ENCODE results near the gene MAP3K5.
"Not testable (repeated sequence)": the region's sequence is repeated elsewhere in the genome, so short reads cannot be mapped to it uniquely, and the experiment has no call there.

The MAP3K5 gene

GRCh38 chr6:136793363-136793762 is 1.1 kb upstream of the MAP3K5 start:
- DNase-seq (ENCODE audit: low spot score) = no peak

- DNase-seq (ENCODE audit: low spot score) = no peak
Observed at GRCh38 chr6:136792095-136792409, 225 bp downstream of the MAP3K5 start.

GRCh38 chr6:136791296-136792094 is 782 bp downstream of the MAP3K5 start:
- no peak for DNase-seq (ENCODE audit: low spot score)

GRCh38 chr6:136790411-136791295 is 1.6 kb downstream of the MAP3K5 start:
- DNase-seq (ENCODE audit: low spot score) = no peak

GRCh38 chr6:136789440-136789839 is 2.8 kb downstream of the MAP3K5 start:
- not testable (repeated sequence) for DNase-seq (ENCODE audit: low spot score)

GRCh38 chr6:136788069-136788902 is 4.0 kb downstream of the MAP3K5 start:
- no peak for DNase-seq (ENCODE audit: low spot score)

- DNase-seq (ENCODE audit: low spot score) = no peak
Observed at GRCh38 chr6:136787726-136788068, 4.6 kb downstream of the MAP3K5 start.

GRCh38 chr6:136786658-136787057 is 5.6 kb downstream of the MAP3K5 start:
- no peak for DNase-seq (ENCODE audit: low spot score)

GRCh38 chr6:136784910-136785746 is 7.1 kb downstream of the MAP3K5 start:
- DNase-seq (ENCODE audit: low spot score) = no peak

GRCh38 chr6:136784271-136784664 is 8.0 kb downstream of the MAP3K5 start:
- DNase-seq (ENCODE audit: low spot score) = no peak

- no peak for DNase-seq (ENCODE audit: low spot score)
Observed at GRCh38 chr6:136783495-136784270, 8.6 kb downstream of the MAP3K5 start.

- DNase-seq (ENCODE audit: low spot score) = no peak
Observed at GRCh38 chr6:136783021-136783420, 9.3 kb downstream of the MAP3K5 start.

GRCh38 chr6:136782021-136782770 is 10.1 kb downstream of the MAP3K5 start:
- no peak for DNase-seq (ENCODE audit: low spot score)

GRCh38 chr6:136780972-136781371 is 11.3 kb downstream of the MAP3K5 start:
- DNase-seq (ENCODE audit: low spot score) = no peak

GRCh38 chr6:136779682-136780081 is 12.6 kb downstream of the MAP3K5 start:
- DNase-seq (ENCODE audit: low spot score) = no peak

- no peak for DNase-seq (ENCODE audit: low spot score)
Observed at GRCh38 chr6:136777651-136778050, 14.6 kb downstream of the MAP3K5 start.

GRCh38 chr6:136775548-136775947 is 16.7 kb downstream of the MAP3K5 start:
- DNase-seq (ENCODE audit: low spot score) = no peak

- no peak for DNase-seq (ENCODE audit: low spot score)
Observed at GRCh38 chr6:136775081-136775480, 17.2 kb downstream of the MAP3K5 start.

- no peak for DNase-seq (ENCODE audit: low spot score)
Observed at GRCh38 chr6:136774228-136775041, 17.8 kb downstream of the MAP3K5 start.

Data from left forelimb (tissue), 1 donor.